Activated T-cell treated with anti-CD3 and anti-CD28 coated beads for 4 hours (primary cell): ENCODE data around the gene PPP4C.
A peak's percentile ranks its signal among the peaks of the same experiment; 100 is the strongest.
"Not testable (repeated sequence)": the region's sequence is repeated elsewhere in the genome, so short reads cannot be mapped to it uniquely, and the experiment has no call there.

Source experiments
- DNase-seq: peaks from one replicate; pipeline ENCODE4 v3.0.0-alpha.2; 2020

PPP4C gene

GRCh38 chr16:30104090-30104489, 28.3 kb downstream of the PPP4C start:
- DNase-seq, result no peak

GRCh38 chr16:30104492-30104891, 28.7 kb downstream of the PPP4C start:
- no peak for DNase-seq

- no peak for DNase-seq
Observed at GRCh38 chr16:30108059-30108850, 32.5 kb downstream of the PPP4C start.

- DNase-seq, result no peak
Observed at GRCh38 chr16:30110661-30111060, 34.9 kb downstream of the PPP4C start.

- DNase-seq, result peak; percentile 35
Observed at GRCh38 chr16:30112197-30113030, 36.6 kb downstream of the PPP4C start.

GRCh38 chr16:30113031-30113710, 37.4 kb downstream of the PPP4C start, which contains the start of gene GDPD3:
TSS of gene GDPD3 (minus strand) at chr16:30113537. CDS start at chr16:30113478, 59 bp downstream.
- no peak for DNase-seq

GRCh38 chr16:30113711-30114333, 38.0 kb downstream of the PPP4C start:
- no peak for DNase-seq

- DNase-seq, result no peak
Observed at GRCh38 chr16:30114411-30114810, 38.6 kb downstream of the PPP4C start.

GRCh38 chr16:30114833-30115232, 39.0 kb downstream of the PPP4C start:
- not testable (repeated sequence) for DNase-seq

- no peak for DNase-seq
Observed at GRCh38 chr16:30115238-30115637, 39.4 kb downstream of the PPP4C start.

GRCh38 chr16:30116291-30117207, 40.8 kb downstream of the PPP4C start:
- no peak for DNase-seq

- no peak for DNase-seq
Observed at GRCh38 chr16:30117768-30118167, 42.0 kb downstream of the PPP4C start.

- no peak for DNase-seq
Observed at GRCh38 chr16:30119428-30119827, 43.6 kb downstream of the PPP4C start.

- no peak for DNase-seq
Observed at GRCh38 chr16:30120340-30121105, 44.7 kb downstream of the PPP4C start.

GRCh38 chr16:30121741-30122571, 46.2 kb downstream of the PPP4C start:
- no peak for DNase-seq

GRCh38 chr16:30122604-30123160, 46.9 kb downstream of the PPP4C start:
- no peak for DNase-seq

GRCh38 chr16:30124985-30125379, 49.2 kb downstream of the PPP4C start:
- DNase-seq, result no peak

GRCh38 chr16:30125690-30126089, 49.9 kb downstream of the PPP4C start:
- DNase-seq, result not testable (repeated sequence)

GRCh38 chr16:30127993-30128392, 52.2 kb downstream of the PPP4C start:
- DNase-seq, result no peak
